ENCODE data around the gene APBA2.
"Not testable (repeated sequence)": the region's sequence is repeated elsewhere in the genome, so short reads cannot be mapped to it uniquely, and the experiment has no call there.

APBA2 gene
- total RNA-seq = 49.7 to 194 (median 117) reads per million in 4 experiments

DNA sequence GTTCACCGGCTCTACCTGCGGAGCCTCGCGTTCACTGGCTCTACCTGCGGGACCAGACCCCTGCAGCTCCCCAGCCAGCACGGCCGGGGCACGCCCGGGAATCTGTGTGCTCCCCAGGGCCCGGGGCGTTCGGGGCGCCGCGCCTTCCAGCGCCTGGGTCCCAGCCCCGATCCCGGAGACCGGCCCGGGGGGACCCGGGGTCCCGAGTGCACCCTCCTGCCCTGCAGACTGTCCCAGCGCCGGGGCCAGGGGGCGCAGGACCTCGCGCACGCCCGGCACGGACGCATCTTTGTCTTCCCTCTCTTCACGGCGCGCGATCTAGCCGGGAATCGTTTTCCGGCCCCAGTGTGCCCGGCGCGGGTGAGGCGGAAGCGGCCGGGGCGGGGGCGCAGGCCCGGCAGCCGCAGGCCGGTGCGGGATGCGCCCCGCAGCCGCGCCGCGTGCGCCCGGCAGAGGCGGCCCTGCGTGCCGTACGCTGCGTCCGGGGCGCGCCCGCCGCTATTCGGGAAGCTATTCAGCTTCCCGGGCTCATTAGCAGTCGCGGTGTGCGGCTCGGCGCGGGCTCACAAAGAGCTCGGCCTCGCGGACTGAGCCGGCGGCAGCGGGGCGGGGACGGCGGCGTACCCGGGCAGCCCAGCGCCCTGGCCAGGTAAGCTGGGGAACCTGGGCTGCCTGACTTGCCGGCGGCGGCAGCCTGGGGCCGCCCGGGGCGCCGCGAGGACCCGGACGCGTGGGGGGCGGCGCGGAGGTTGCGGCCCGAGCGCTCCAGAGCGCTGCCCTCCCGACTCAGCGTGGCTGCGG, at the start of gene APBA2:
APBA2 (plus strand) TSS at position 345 of the 801 bp plus-strand sequence. CDS start 167,911 bp downstream, outside the sequence.
- peak; percentile 28 for DNase-seq

DNA sequence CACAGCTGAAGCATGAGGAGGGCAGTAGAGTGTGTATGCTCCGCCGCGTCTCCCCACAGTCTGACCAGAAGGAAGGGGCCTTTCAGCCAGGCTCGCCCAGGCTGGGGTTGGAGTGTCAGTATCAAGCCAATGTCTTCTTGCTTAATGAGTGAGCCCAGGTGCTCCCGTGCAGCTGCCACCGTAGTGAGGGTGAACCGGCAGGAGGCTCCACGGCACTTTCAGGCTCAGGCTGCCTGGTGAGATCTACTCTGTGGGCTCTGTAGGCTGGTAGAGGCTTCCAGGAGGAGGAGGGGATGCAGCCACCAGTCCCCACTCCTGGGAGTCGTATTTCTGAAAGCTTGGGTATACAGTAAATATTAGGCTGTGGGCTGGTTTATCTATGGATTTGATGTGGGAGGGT, 45.5 kb upstream of the APBA2 start:
- DNase-seq = not testable (repeated sequence)

DNA sequence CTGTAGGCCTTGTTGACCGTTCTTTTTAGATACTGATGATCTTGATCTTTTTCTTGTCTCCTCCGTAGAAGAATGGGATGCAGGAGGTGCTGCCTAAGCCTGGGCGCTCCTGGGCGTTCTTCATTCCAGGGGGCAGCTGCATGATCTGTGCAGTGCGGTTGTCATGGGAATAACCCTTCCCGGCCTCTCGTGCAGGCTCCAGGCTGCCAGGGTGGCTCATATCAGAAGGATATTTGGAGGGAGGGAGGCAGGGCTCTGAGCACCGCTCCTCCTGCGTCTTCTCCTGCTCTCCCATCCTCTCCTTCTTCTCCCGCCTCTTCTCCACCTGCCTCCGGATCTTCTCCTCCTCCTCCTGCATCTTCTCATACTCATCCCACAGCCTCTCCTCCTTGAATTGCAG, 43.6 kb upstream of the APBA2 start:
- DNase-seq = not testable (repeated sequence)

DNA sequence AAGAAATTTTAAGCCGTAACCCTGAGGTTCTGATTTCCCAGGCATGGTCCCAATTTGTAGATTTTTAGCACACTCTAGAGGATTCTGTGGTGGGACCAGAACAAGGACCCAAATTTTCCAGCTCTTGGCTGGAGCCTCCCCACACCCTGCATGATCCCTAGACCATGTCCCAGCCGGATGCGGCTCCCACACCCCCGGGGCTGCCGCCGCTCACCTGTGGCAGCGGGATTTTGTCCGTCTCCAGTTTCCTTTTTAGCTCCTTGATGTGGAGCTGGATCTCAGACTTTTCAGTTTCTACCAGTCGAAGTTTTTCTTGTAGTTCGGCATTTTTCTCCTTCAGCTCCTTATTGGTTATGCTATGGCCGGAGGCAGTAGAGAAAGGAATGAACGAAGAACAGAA, 42.3 kb upstream of the APBA2 start:
- DNase-seq = not testable (repeated sequence)

DNA sequence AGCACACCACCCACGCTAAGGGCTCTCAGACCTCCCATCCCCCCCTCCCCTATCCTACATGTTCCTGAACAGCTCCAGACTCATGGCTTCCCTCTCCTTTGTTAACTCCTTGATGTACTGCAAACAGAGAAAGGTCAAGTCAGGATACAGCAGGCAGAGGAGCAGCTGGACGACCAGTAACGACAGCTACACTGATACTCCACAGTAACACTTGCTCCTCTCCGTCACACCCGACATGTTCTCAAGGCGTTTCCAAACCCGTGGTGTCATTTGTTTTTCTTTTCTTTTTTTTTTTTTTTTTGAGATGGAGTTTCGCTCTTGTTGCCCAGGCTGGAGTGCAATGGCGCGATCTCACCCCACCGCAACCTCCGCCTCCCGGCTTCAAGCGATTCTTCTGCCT, 41.6 kb upstream of the APBA2 start:
- not testable (repeated sequence) for DNase-seq

DNA sequence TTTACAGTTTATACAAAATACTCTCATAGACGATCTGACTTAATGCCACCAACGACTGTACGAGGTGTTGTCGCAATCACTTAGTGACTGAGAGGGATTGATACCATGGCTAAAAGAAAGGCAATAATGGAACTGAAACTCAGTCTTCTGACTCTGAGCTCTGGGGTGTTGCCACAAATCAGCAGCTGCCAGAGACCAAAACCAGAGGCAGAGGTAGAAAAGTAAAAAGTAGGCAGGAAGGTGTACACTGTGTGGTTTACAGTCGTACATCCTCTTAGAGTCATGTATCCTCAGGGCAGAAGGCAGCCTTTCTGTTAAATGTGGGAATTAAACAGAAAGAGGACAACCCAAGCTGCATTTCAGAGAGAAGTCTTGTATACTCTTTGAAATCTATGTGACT, 38.5 kb upstream of the APBA2 start:
- DNase-seq = not testable (repeated sequence)

DNA sequence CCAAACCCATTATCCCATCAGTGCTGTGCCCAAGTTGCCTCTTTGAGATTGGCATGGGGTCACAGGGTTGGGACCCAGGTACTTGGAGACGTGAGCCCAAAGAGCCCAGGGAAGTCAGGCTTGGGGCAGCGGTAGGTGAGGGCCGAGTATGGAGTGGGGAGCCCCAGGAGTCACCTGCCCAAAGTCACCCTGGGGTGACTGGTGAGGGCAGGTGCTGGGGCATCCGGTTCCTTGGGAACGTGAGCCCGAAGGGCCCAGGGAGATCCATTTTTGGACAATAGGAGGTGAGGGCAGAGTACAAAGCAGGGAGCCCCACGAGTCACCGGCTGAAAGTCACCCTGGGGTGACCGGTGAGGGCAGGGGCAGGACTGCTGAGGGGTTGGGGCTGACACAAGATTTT, 37.8 kb upstream of the APBA2 start:
- DNase-seq = not testable (repeated sequence)

DNA sequence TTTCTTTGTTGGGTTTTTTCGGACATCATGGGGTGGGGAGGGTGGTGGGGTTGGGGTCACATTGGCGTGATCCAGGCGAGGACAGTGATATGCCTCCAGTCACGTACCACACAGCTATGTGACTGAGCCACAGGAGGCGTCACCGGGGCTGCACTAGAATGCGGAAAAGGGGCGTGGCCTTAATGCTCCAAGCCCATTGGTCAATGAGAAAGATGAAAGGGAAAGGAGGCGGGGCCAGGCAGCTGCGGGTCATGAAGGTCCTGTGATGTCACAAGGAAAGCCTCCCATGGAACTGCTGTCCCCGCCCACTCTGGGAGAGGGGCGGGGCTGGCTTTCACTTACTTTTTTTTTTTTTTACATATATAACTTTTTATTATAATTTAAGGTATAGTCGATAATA, 37.3 kb upstream of the APBA2 start, which contains the start of gene GOLGA6L7:
GOLGA6L7 (minus strand) TSS at position 124 of the 400 bp plus-strand sequence; CDS start at position 29, 95 bp downstream.
- not testable (repeated sequence) for DNase-seq

DNA sequence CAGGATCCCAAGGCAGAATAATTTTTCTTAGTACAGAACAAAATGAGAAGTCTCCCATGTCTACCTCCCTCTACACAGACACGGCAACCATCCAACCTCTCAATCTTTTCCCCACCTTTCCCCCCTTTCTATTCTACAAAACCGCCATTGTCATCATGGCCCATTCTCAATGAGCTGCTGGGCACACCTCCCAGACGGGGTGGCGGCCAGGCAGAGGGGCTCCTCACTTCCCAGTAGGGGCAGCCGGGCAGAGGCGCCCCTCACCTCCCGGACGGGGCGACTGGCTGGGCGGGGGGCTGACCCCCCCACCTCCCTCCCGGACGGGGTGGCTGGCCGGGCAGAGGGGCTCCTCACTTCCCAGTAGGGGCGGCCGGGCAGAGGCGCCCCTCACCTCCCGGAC, 36.5 kb upstream of the APBA2 start:
- DNase-seq = not testable (repeated sequence)

DNA sequence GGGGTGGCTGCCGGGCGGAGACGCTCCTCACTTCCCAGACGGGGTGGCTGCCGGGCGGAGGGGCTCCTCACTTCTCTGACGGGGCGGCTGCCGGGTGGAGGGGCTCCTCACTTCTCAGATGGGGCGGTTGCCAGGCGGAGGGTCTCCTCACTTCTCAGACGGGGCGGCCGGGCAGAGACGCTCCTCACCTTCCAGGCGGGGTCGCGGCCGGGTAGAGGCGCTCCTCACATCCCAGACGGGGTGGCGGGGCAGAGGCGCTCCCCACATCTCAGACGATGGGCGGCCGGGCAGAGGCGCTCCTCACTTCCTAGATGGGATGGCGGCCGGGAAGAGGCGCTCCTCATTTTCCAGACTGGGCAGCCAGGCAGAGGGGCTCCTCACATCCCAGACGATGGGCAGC, 36.0 kb upstream of the APBA2 start:
- not testable (repeated sequence) for DNase-seq

DNA sequence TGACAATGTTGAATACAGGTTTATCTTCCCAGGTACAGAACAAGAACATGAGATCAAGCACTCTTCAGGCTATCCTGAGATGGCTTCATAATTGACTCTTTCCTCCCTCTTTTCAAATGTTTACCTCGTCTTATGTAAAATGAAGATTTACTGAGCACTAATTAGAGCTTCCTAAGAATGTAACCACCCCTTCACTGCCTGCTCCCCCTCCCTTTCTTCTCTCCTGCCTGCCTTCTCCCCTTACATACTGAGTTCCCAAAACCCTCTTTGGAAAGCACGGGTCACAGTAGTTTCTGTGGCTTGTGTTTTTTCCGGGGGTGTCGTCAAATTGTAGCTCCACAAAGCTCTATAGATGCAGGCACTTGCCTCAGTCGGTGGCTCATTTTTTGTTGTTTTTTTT, 32.1 kb upstream of the APBA2 start:
- DNase-seq = not testable (repeated sequence)

DNA sequence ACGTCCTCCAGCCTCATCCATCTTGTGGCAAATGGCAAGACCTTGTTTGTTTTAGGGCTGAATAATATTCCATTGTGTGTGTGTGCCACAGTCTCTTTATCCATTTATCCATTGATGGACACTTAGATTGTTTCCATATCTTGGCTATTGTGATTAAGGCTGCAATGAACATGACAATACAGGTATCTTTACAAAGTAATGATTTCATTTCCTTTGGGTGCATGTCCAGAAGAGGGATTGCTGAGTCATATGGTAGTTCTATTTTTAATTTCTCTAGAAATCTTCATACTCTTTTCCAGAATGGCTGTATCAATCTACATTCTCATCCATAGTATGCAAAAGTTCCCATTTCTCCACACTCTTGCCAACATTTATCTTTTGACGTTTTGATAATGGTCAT, 31.2 kb upstream of the APBA2 start:
- DNase-seq = not testable (repeated sequence)

DNA sequence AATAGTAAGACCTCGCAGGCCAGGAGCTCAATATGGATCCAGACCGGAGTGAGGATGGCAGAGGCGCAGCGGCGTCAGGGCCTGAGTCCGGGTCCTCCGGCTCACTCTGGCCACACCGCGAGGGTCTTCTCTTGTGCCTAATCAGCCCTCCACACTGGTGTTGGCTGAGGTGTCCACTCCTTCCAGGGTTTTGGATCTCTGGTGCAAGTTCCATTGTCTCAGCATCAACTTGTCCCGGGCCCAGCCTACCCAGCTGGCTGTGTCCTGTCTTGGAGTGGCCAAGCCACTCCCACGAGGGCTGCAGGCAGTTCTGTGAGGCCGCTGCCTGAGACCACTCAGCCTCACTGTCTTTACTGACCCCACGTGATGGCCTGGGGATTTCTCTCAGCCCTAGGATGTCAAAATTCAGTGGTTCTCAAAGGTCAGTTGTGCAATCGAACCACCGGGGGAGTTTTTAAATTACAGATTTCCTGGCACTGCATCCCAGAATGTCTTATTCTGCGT, 24.7 kb upstream of the APBA2 start:
- DNase-seq = no peak

DNA sequence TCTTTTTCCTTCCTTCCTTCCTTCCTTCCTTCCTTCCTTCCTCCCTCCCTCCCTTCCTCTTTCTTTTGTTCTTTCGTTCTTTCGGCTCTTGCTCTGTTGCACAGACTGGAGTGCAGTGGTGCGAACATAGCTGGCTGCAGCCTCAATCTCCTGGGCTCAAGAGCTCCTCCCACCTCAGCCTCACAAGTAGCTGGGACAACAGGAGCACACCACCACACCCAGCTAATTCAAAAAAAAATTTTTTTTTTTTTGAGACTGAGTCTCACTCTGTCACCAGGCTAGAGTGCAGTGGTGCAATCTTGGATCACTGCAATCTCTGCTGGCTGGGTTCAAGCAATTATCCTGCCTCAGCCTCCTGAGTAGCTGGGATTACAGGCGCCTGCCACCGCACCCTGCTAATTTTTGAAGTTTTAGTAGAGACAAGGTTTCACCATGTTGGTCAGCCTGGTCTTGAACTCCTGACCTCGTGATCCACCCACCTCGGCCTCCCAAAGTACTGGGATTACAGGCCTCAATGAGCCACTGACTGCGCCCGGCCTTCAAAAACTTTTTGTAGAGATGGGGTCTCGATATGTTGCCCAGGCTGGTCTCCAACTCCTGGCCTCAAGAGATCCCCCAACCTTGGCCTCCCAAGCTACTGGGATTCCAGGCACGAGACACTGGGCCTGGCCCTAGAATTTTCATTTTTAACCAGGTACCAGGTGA, 24.0 kb upstream of the APBA2 start:
- not testable (repeated sequence) for DNase-seq

DNA sequence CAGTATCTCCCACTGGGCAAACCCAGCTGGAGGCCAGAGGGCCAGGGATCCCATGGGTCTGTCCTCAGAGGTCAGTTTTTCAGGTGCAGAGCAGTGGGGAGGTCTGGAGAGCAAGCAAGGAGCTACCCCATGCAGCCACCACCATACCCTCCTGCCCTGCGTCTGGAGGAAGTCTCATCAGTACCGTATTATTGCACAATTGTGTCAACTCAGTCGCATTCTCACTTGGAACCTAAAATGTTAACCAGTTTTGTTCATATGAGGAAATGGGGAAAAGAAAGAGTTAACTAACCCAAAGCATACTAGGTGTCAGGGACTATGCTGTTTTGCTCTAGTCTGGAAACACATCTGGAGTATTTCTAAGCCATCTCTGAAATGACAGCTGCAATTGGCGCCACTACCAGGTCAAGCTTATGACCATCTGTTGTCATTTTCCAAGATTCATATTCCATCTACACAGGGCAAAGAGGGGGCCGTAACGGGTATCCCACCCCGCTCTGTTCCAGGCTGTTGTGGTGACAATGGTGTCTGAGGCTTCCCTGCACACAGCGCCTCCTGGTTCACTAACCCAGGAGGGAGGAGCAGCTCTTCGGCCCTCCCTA, 16.9 kb upstream of the APBA2 start:
- DNase-seq = no peak

DNA sequence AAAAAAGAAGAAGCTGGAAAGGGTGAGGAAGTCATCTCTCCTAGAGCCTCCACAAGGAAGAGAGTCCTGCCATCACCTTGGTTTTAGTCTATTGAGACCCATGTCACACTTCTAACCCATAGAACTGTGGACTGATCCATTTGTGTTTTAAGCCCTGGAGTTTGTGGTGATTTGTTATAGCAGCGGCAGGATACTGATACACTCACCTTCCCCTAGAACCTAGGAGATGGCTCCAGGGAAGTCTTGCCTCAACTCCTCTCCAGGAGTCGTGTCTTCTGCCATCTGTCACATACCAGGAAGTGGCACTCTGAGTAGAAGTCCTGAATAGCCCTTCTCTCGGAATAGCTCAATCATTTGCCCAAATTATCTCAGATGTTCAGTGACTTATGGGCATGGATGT, 14.6 kb upstream of the APBA2 start:
- DNase-seq = no peak

DNA sequence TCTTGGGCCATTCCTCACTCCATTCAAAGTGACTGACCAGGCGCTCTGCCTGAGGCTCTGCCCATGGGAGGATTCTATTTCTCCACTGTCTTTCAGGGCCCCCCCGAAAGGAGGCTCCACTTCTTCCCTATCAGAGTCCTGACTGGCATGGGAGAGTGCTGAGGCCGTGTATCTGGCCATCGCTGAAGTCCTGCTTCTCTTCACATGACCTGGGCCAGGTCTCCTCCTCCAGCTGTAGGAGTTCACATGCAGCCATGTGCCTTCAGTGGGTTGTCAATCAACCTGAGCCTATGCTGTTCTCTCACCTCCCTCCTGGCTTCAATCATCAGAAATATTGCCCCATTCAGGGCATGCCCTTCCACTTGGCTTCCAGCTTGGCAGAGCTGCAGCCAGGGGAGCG, 12.8 kb upstream of the APBA2 start:
- DNase-seq = no peak

DNA sequence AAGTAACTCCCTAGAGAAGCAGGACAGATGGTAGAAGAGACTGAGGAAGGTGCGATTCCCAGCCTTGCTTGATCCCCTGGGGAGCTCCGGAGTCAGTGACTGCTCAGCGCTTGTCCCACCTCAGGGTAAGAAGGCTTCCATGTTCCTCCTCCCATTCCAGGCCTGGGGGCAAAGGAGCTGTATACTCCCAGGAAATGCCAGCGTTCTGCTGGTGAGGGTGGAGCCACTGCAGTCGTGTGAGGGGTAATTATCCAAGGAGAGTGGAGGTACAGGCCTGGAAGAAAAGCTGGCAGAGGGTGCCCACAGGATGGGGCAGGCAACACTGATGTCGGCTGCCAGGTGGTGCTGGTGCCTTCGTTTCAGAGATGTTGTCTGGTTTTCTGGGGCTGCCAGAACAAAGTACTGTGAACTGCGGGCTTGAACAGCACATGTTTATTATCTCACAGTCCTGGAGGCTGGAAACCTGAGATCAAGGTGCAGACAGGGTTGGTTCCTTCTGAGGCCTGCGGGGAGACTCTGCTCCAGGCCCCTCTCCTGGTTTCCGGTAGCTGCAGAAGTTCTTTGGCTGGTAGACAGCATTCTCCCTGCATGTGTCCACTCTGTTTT, 12.1 kb upstream of the APBA2 start:
- peak; percentile 42 for DNase-seq

DNA sequence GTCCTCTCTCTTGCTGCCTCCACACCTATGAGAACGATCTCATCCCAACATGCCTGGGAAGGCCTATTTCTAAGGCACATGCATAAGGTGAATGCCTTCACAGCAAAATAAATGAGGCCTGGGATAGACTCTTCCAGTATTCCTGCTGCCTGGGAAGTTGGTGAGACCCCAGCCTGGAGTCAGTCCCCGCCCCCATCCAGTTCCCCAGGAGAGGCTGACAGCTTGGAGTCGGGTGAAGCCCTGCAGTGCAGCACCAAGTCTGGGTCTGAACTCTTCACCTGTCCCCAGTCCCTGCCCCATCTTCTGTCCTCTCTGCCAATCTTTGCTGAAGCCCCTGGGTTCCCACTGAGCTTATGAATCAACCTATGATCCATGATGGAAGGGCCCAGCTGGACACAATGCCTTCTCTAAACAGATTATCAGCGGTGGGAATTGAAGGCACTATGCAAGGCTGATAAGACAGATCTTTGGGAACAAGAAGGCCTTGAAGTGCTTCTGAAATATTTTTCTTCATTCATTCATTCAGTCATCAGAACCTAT, 10.2 kb upstream of the APBA2 start:
- DNase-seq = no peak

DNA sequence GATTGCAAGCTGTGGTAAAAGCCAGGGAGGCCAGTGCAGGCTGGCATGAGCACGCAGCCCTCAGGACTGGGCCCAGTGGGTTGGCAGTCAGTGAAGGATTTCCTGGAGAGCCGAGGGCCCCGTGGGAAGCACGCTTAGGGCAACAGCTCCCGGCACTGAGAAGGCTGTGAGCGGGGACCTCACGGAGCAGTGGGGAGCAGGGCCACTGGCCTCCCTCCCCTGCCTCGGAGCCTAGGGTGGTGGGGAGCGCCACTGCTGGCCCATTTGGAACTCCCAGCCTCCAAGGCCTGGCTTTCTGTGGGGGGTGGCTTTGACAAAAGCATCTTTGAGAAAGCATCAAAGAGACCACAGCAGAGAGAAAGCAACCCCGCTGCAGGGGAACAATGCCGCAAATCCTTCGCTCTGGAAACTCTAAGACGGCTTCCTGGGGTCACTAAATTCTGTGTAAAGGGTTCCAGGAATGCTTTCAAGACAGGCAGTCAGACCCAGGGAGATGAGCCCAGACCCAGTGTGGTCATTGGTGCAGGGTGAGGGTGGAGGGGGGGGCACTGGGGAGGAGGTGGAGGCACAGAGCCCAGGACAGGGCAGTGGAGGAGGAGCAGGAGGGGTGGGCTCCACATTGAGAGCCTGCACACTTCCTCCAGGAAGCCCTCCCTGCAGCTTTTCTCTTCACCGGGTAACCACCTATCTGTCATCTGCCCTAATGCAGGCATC, 9.5 kb upstream of the APBA2 start:
- no peak for DNase-seq

DNA sequence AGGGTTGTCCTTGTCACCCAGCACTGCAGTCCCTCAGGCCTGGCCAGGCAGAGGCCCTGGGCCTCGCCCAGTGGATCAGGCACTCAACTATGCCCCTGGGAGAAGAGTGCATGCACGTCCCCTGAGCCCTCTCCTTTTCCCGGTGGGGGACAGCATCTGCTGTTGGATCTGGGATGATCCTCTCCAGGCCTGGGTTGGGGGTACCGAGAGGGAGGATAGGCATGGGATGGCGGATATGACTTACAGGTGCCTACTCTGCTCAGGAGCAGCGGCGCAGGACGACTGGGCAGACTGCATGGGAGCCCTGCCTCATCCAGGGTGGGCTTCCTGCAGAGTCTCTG, 9.0 kb upstream of the APBA2 start:
- no peak for DNase-seq

DNA sequence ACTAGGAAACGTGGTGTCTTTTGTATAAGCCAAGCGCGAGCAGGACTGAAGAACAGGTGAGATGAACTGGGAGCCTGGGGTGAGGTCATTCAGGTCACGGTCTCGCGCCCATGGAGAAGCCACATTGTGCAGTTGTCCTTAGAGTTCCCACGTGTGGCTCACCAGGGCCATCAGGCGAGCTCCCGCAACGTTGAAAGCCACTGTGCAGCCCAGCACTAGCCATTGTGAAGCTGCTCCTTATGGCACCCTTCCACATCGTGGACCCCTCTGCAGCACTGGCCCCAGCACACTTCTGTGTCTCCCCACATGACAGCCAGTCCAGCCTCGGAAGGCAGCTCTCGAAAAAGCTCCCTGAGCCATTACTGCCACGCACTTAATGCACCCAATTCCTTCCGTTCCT, 7.6 kb upstream of the APBA2 start:
- no peak for DNase-seq

Measured in effector CD8-positive, alpha-beta T cell (primary cell).